ENCODE results near the gene DPM3.

Gene DPM3

GRCh38 chr1:155145491-155145890, 5.2 kb upstream of the DPM3 start:
- TF ChIP-seq POLR2AphosphoS5 (IDR thresholded peaks at IDR 0.05; ENCODE audit: low read depth, low read length) = no peak
- no peak for TF ChIP-seq SIN3A (IDR thresholded peaks at IDR 0.05; ENCODE audit: borderline replicate concordance, insufficient read depth, low read length)
- TF ChIP-seq, protein P1, sequence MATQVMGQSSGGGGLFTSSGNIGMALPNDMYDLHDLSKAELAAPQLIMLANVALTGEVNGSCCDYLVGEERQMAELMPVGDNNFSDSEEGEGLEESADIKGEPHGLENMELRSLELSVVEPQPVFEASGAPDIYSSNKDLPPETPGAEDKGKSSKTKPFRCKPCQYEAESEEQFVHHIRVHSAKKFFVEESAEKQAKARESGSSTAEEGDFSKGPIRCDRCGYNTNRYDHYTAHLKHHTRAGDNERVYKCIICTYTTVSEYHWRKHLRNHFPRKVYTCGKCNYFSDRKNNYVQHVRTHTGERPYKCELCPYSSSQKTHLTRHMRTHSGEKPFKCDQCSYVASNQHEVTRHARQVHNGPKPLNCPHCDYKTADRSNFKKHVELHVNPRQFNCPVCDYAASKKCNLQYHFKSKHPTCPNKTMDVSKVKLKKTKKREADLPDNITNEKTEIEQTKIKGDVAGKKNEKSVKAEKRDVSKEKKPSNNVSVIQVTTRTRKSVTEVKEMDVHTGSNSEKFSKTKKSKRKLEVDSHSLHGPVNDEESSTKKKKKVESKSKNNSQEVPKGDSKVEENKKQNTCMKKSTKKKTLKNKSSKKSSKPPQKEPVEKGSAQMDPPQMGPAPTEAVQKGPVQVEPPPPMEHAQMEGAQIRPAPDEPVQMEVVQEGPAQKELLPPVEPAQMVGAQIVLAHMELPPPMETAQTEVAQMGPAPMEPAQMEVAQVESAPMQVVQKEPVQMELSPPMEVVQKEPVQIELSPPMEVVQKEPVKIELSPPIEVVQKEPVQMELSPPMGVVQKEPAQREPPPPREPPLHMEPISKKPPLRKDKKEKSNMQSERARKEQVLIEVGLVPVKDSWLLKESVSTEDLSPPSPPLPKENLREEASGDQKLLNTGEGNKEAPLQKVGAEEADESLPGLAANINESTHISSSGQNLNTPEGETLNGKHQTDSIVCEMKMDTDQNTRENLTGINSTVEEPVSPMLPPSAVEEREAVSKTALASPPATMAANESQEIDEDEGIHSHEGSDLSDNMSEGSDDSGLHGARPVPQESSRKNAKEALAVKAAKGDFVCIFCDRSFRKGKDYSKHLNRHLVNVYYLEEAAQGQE (IDR thresholded peaks at IDR 0.05; ENCODE audit: insufficient read depth in 1 of 2, low read depth in 2 of 2, low read length in 2 of 2) = no peak
- no peak for TF ChIP-seq TAF1 (IDR thresholded peaks at IDR 0.05; ENCODE audit: borderline replicate concordance, insufficient read depth, low read length)
- TF ChIP-seq FOXP2 (optimal IDR thresholded peaks at IDR 0.05; ENCODE audit: borderline replicate concordance, extremely low read depth, extremely low read length, insufficient read depth) = no peak

- TF ChIP-seq, protein P1 (IDR thresholded peaks at IDR 0.05; ENCODE audit: insufficient read depth in 1 of 2, low read depth in 2 of 2, low read length in 2 of 2) = no peak
- no peak for TF ChIP-seq POLR2AphosphoS5 (IDR thresholded peaks at IDR 0.05; ENCODE audit: low read depth, low read length)
Measured at GRCh38 chr1:155141749-155142148, 1.4 kb upstream of the DPM3 start.

GRCh38 chr1:155140630-155140953, 261 bp upstream of the DPM3 start:
- TF ChIP-seq FOXP2 (optimal IDR thresholded peaks at IDR 0.05; ENCODE audit: borderline replicate concordance, extremely low read depth, extremely low read length, insufficient read depth) (no peak), SIN3A (IDR thresholded peaks at IDR 0.05; ENCODE audit: borderline replicate concordance, insufficient read depth, low read length) (no peak)

DNA sequence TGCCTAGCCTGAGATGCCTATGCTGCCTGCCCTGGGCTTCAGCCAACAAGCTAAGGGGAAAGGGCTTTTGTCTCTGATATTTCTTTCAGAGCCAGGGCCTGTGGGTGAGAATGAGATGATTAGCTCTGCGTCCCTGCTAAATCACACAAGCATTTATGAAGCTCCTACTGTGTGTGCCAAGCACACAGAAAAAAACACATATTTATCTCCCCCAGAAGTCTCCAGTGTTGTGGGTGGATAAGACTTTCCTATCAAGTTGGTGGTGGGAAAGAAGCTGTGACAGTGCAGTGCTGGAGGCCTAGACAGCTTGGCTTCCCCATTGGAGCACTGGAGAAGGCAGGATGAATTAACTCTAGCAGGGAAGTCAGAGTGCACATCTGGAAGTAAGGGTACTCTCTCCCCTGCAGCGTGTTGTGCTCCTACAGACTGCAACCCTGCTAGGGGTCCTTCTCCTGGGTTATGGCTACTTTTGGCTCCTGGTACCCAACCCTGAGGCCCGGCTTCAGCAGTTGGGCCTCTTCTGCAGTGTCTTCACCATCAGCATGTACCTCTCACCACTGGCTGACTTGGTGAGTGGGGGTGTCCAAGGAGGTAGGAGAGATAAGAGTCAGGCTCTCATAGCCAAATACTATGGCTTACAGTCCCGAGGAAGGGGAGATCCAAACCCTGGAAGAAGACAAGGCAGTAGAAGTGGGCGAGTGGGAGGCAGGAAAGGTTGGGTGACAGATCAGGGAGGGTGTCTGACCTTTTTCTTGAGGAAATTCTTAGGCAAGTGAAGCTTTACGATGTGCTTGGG, 3.0 kb downstream of the DPM3 start:
- TF ChIP-seq POLR2AphosphoS5 (IDR thresholded peaks at IDR 0.05; ENCODE audit: low read depth, low read length) (peak; percentile 46; the same call in 1 of the 2 replicates), SIN3A (IDR thresholded peaks at IDR 0.05; ENCODE audit: borderline replicate concordance, insufficient read depth, low read length) (no peak)

DNA sequence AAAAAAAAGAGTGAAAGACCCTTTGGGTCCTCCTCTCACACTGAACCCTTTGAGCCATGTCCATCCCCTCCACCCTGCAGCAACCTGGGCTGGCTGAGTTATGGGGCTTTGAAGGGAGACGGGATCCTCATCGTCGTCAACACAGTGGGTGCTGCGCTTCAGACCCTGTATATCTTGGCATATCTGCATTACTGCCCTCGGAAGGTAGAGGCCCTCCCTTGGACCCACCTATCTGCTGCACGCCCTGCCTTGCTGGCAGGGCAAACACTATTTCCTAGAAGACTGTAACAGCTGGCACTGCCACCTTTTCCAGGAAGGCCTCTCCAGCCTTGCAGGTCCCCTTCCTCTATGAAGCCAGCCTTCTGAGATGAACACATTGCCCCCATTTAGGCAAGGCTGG, 3.6 kb downstream of the DPM3 start:
- no peak for TF ChIP-seq TAF1 (IDR thresholded peaks at IDR 0.05; ENCODE audit: borderline replicate concordance, insufficient read depth, low read length)
- no peak for TF ChIP-seq POLR2AphosphoS5 (IDR thresholded peaks at IDR 0.05; ENCODE audit: low read depth, low read length)
- TF ChIP-seq SIN3A (IDR thresholded peaks at IDR 0.05; ENCODE audit: borderline replicate concordance, insufficient read depth, low read length) = no peak
- no peak for TF ChIP-seq FOXP2 (optimal IDR thresholded peaks at IDR 0.05; ENCODE audit: borderline replicate concordance, extremely low read depth, extremely low read length, insufficient read depth)
- TF ChIP-seq, protein P1 (IDR thresholded peaks at IDR 0.05; ENCODE audit: insufficient read depth in 1 of 2, low read depth in 2 of 2, low read length in 2 of 2) = no peak

- TF ChIP-seq SIN3A (IDR thresholded peaks at IDR 0.05; ENCODE audit: borderline replicate concordance, insufficient read depth, low read length) (no peak), POLR2AphosphoS5 (IDR thresholded peaks at IDR 0.05; ENCODE audit: low read depth, low read length) (peak; percentile 97), FOXP2 (optimal IDR thresholded peaks at IDR 0.05; ENCODE audit: borderline replicate concordance, extremely low read depth, extremely low read length, insufficient read depth) (no peak), TAF1 (IDR thresholded peaks at IDR 0.05; ENCODE audit: borderline replicate concordance, insufficient read depth, low read length) (peak; percentile 89)
- TF ChIP-seq, protein P1 (IDR thresholded peaks at IDR 0.05; ENCODE audit: insufficient read depth in 1 of 2, low read depth in 2 of 2, low read length in 2 of 2) = 0 out of 4 replicates have a peak, but pooled peaks of 1 of the 2 experiments have one; percentile 19
Measured at GRCh38 chr1:155135415-155136028, 4.8 kb downstream of the DPM3 start, which contains the start of gene SLC50A1. TSS of gene SLC50A1 (plus strand) at chr1:155135852. CDS start at chr1:155135912, 60 bp downstream.

Data from PFSK-1 (cell line).